Prostate gland (tissue), 2 donors: Measurements from ENCODE around the gene IKZF1. TPM values are rescaled to one million over a fixed set of nuclear protein-coding genes. Genes with fewer than 3 reads are reported as not detected.

Source experiments
- DNase-seq: peaks from one replicate; pipeline ENCODE4 v3.0.0-alpha.2; 2019; ENCODE audit warnings: low spot score
- H3K27ac ChIP-seq, 2 donors: fragments of 200-600 bp; sonication (generic); 2 replicates each; pipeline ENCODE4 v1.5.1; 2017 to 2019
- H3K27me3 ChIP-seq: fragments of 200-600 bp; sonication (generic); replicated peaks from 2 replicates; pipeline ENCODE4 v1.5.1; 2019; ENCODE audit not compliant: insufficient read depth
- H3K36me3 ChIP-seq, 2 donors: fragments of 200-600 bp; sonication (generic); 1 replicate in 1 of 2; 2 replicates in 1 of 2; pipeline versions ENCODE4 v1.5.1 to v1.8.1; 2017 to 2019
- H3K4me1 ChIP-seq: fragments of 200-600 bp; sonication (generic); replicated peaks from 2 replicates; pipeline ENCODE4 v1.5.1; 2019
- H3K4me3 ChIP-seq, 2 donors: fragments of 200-600 bp; sonication (generic); 2 replicates each; pipeline ENCODE4 v1.5.1; 2017 to 2019
- H3K9me3 ChIP-seq: fragments of 200-600 bp; sonication (generic); 2 replicates; pipeline ENCODE4 v1.5.1; 2017
- CTCF ChIP-seq, 4 experiments: fragments of 200-600 bp in 2 of 4; fragments of 450-650 bp in 2 of 4; sonication (generic) in 2 of 4; IDR thresholded peaks; 1 replicate in 3 of 4; 2 replicates in 1 of 4; pipeline ENCODE4 v1.5.1; 2016 to 2019; ENCODE audit warnings: antibody characterized with exemption in 4 of 4, mild to moderate bottlenecking in 2 of 4, moderate library complexity in 2 of 4
- POLR2A ChIP-seq: fragments of 450-650 bp; IDR thresholded peaks from one replicate; pipeline ENCODE4 v1.6.1; 2016; ENCODE audit warnings: antibody characterized with exemption, mild to moderate bottlenecking
- POLR2AphosphoS5 ChIP-seq: sonication (generic); formaldehyde crosslinking; IDR thresholded peaks from one replicate; pipeline ENCODE4 v1.6.1; 2017; ENCODE audit warnings: antibody characterized with exemption
- WGBS: methylation state at CpG from one replicate; pipeline ENCODE4 v1.1.5; 2018; 5-methylcytosine and 5-hydroxymethylcytosine counted together
- intact Hi-C: fragments of 100-400 bp; cut with DNase I; formaldehyde crosslinking; loops from one replicate; pipeline ENCODE4 v1.14.2; 2022
- total RNA-seq, 2 donors: library from RNA; depleted of rRNA; stranded (reverse); fragments of >200 nt; gene quantifications; one replicate each; pipeline ENCODE4 v1.1.0, GENCODE V29; 2016

IKZF1 gene
- total RNA-seq, 2 donors from 2014 or later: 2.7 to 7.7 TPM

- 87% methylated on average over 5 of the region's 5 CpGs for WGBS
- H3K4me3 ChIP-seq: no peak overlapping the region
- no peaks in the 10 kb centered on the region for H3K36me3 ChIP-seq
- no peaks in the 10 kb centered on the region for H3K9me3 ChIP-seq
- no peak overlapping the region for H3K27ac ChIP-seq
- intact Hi-C loops: no loop called here
- no peak for TF ChIP-seq CTCF (IDR thresholded peaks at IDR 0.05)
- TF ChIP-seq POLR2AphosphoS5: no peak
- TF ChIP-seq POLR2A: no peak
- no peaks in the 10 kb centered on the region for H3K27me3 ChIP-seq
- H3K4me1 ChIP-seq: no peaks in the 10 kb centered on the region
- DNase-seq: no peak
Observed at GRCh38 chr7:50295133-50295532, 9.4 kb upstream of the IKZF1 start.

- DNase-seq: no peak
- Histone ChIP-seq H3K27ac (no peak overlapping the region), H3K27me3 (no peaks in the 10 kb centered on the region), H3K4me3 (no peak overlapping the region), H3K36me3 (no peaks in the 10 kb centered on the region), H3K4me1 (no peaks in the 10 kb centered on the region), H3K9me3 (no peaks in the 10 kb centered on the region)
- TF ChIP-seq CTCF (IDR thresholded peaks at IDR 0.05) (no peak), POLR2AphosphoS5 (no peak), POLR2A (no peak)
- intact Hi-C loops: no loop called here
- WGBS: 60% methylated on average over 4 of the region's 4 CpGs
Observed at GRCh38 chr7:50296799-50297198, 7.7 kb upstream of the IKZF1 start.

- H3K9me3 ChIP-seq: no peaks in the 10 kb centered on the region
- no peaks in the 10 kb centered on the region for H3K4me1 ChIP-seq
- 78% methylated on average over 8 of the region's 8 CpGs for WGBS
- DNase-seq: no peak
- intact Hi-C loops: no loop called here
- H3K27ac ChIP-seq: no peak overlapping the region
- H3K27me3 ChIP-seq: no peaks in the 10 kb centered on the region
- no peak overlapping the region for H3K4me3 ChIP-seq
- TF ChIP-seq POLR2A (no peak), POLR2AphosphoS5 (no peak), CTCF (IDR thresholded peaks at IDR 0.05) (no peak)
- no peaks in the 10 kb centered on the region for H3K36me3 ChIP-seq
Observed at GRCh38 chr7:50298811-50299562, 5.5 kb upstream of the IKZF1 start.

GRCh38 chr7:50300336-50300735 lies 4.2 kb upstream of the IKZF1 start:
- Histone ChIP-seq H3K27me3 (no peaks in the 10 kb centered on the region), H3K9me3 (no peaks in the 10 kb centered on the region), H3K27ac (no peak overlapping the region), H3K4me1 (no peaks in the 10 kb centered on the region), H3K4me3 (no peak overlapping the region), H3K36me3 (no peaks in the 10 kb centered on the region)
- TF ChIP-seq POLR2A (no peak), POLR2AphosphoS5 (no peak), CTCF (IDR thresholded peaks at IDR 0.05) (no peak)
- 65% methylated on average over 4 of the region's 4 CpGs for WGBS
- intact Hi-C loops: no loop called here
- DNase-seq: no peak
